Measurements from ENCODE around the gene UBE2D2.

The UBE2D2 gene

GRCh38 chr5:139649082-139649991 is 88.2 kb downstream of the UBE2D2 start:
- in situ Hi-C loops (cut with MboI; ENCODE audit: low pct_unique_long_range_greater_than_20kb, low sequenced_read_pairs, unreplicated experiment), result no loop called here
- TF ChIP-seq, protein P1, sequence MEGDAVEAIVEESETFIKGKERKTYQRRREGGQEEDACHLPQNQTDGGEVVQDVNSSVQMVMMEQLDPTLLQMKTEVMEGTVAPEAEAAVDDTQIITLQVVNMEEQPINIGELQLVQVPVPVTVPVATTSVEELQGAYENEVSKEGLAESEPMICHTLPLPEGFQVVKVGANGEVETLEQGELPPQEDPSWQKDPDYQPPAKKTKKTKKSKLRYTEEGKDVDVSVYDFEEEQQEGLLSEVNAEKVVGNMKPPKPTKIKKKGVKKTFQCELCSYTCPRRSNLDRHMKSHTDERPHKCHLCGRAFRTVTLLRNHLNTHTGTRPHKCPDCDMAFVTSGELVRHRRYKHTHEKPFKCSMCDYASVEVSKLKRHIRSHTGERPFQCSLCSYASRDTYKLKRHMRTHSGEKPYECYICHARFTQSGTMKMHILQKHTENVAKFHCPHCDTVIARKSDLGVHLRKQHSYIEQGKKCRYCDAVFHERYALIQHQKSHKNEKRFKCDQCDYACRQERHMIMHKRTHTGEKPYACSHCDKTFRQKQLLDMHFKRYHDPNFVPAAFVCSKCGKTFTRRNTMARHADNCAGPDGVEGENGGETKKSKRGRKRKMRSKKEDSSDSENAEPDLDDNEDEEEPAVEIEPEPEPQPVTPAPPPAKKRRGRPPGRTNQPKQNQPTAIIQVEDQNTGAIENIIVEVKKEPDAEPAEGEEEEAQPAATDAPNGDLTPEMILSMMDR (IDR thresholded peaks at IDR 0.05; ENCODE audit: extremely low read depth, insufficient read depth, missing control alignments), result peak; percentile 32
- DNase-seq (ENCODE audit: low spot score), result no peak

GRCh38 chr5:139650031-139650688 is 89.0 kb downstream of the UBE2D2 start:
- in situ Hi-C loops (cut with MboI; ENCODE audit: low pct_unique_long_range_greater_than_20kb, low sequenced_read_pairs, unreplicated experiment), result no loop called here
- DNase-seq (ENCODE audit: low spot score), result no peak
- TF ChIP-seq, protein P1 (IDR thresholded peaks at IDR 0.05; ENCODE audit: extremely low read depth, insufficient read depth, missing control alignments), result peak; percentile 50

GRCh38 chr5:139650689-139651042 is 89.5 kb downstream of the UBE2D2 start:
- DNase-seq (ENCODE audit: low spot score), result no peak
- in situ Hi-C loops (cut with MboI; ENCODE audit: low pct_unique_long_range_greater_than_20kb, low sequenced_read_pairs, unreplicated experiment), result no loop called here
- TF ChIP-seq, protein P1 (IDR thresholded peaks at IDR 0.05; ENCODE audit: extremely low read depth, insufficient read depth, missing control alignments), result no peak

GRCh38 chr5:139651043-139651834 is 90.1 kb downstream of the UBE2D2 start:
- TF ChIP-seq, protein P1 (IDR thresholded peaks at IDR 0.05; ENCODE audit: extremely low read depth, insufficient read depth, missing control alignments), result no peak
- no peak for DNase-seq (ENCODE audit: low spot score)
- in situ Hi-C loops (cut with MboI; ENCODE audit: low pct_unique_long_range_greater_than_20kb, low sequenced_read_pairs, unreplicated experiment), result no loop called here

- in situ Hi-C loops (cut with MboI; ENCODE audit: low pct_unique_long_range_greater_than_20kb, low sequenced_read_pairs, unreplicated experiment), result no loop called here
- DNase-seq (ENCODE audit: low spot score), result peak; percentile 96
- TF ChIP-seq, protein P1 (IDR thresholded peaks at IDR 0.05; ENCODE audit: extremely low read depth, insufficient read depth, missing control alignments), result no peak
Measured at GRCh38 chr5:139651853-139652787, 91.0 kb downstream of the UBE2D2 start.
